HG03060 (cell line): Measurements from ENCODE around the gene FSTL4.

ENCODE experiments used
- ATAC-seq: cut with Tn5 transposase; IDR thresholded peaks from one replicate; pipeline ENCODE4 v1.9.1; 2021; ENCODE audit warnings: low read depth, moderate number of reproducible peaks; ENCODE audit not compliant: unreplicated experiment

Gene FSTL4

DNA sequence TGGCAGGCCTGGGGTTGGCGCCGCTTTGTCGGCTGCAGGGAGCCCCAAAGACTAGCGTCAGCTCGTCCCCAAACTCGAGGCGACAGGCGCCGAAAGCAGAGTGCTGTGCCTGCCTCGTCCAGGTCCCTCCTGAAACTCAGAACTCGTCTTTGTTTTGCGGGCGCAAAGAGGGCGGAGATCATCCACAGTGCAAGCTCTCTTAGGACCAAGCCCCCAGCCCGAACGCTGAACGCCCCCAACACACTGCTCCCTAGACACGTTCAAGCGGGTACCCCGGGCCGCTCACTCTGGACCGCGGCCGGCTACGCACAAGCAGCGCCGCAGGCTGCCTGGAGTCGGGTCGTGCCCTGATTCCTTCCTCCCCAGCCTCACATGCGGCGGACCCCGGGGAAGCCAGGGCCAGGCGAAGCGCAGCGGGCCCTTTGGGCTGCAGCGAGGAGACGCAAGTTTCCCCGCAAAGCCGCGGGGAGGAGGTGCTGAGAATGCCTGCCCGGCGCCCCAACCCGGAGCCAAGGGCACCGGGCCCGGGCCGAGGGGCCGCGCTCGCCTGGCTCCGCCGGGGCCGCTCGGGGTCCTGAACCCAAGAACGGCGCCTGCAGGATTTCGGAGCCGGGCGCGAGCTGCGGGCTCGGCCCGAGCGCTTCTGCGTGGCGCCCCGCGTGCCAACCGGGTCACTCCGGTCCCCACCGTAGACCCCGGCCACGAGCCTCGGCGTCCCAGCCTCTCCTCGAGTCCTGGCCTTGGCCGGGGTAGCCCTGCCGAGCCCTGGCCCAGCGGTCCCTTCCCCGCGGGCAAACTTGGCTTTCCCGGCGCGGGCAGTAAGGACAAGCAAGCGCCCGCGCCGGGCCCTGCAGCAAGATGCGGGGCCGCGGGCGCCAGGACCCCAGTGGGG, 738 bp downstream of the FSTL4 start:
- ATAC-seq, result no peak

DNA sequence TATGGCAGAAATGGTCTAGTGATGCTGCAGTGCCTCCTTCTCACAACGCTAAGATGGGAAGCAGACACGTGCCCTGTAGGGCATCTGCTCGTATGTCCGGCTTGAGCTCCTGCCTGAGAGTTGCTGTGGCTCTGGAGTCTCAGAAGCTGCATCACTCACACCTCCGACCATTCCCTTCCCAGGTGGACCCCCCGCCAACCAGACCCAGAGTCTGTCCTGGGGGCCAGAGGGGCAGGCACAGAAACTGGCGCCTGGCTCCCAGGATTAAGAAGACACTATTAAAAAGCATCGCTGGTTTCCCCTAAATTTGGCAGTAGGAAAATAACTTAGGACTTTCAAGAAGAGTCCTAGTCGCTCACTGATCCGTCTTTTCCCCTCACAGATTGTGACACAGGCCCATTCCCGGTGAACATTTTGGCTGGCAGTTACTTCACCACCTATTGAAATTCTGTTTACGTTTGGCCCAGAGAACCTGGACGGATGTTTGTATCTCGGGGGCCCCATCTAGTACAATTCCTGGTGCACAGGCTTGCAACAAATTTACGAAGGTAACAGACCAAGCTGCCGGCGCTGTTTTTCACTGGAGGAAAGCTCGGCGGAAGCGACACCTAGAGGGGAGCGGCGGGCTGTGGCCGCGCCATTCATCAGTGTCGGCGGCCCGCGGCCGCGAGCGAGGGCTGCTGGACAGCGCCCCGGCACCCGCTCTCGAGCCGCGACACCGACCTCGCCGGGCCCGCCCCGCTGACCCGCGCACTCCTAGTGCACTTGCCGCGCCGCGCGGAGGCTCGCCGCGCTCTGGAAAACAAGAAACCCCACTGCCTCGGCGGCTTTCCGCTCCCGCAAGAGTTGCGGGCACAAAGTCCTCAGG, 1.6 kb downstream of the FSTL4 start:
- no peak for ATAC-seq

- no peak for ATAC-seq
Observed at GRCh38 chr5:133607451-133607850, 4.9 kb downstream of the FSTL4 start.

DNA sequence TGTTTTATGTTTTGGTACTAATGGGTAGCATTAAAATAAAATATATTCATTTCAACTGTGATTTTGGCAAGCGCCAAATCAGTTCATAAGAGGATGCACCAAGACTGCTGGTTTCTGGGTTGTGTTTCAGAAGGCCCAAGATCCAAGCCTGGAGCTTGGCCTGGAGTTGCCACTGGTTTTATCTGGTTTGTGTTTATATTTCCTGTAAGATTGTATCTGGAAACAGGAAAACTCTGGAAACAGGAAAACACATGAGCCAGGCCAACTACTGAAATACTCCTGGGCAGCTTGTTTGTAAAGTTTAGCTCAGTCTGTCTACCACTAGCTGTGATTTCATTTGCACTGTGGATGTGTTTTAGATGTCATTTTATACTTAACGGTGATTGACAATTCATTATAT, 5.5 kb downstream of the FSTL4 start:
- no peak for ATAC-seq

DNA sequence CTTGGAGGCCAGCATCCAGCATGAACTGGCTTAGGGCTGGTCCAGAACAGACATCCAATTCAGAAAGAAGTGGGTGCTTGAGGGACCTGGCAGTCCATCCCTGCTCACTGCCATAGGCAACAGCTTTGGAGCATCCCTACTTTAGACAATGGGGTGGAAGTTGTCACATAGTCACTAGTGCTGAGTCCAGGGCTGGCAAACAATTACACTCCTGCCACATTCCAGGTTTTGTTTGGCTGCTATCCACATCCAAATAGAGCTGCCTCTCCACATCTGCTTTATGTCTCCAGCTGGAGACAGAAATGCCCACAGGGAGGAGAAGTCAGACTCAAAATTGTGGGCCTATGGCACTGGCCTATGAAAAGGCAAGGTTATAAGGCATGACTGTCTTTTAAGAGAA, 7.0 kb downstream of the FSTL4 start:
- no peak for ATAC-seq

DNA sequence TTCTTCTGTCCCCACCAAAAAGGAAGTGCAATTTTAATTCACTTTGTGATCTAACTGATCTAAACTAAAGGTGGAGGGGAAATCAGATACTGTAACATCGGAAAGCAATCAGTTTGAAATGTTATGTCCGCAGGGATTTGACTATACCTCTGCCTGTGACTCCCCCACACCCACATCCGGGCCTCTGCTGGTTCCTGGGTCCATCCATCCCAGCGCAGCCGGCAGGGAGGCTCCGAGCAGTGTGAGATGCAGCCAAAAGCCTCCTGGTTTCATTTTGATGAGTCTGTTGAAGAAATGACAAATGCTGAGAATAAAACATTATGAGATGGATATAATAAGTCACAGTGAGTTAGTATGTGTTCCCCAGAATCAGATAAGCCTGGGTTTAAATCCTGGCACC, 8.6 kb downstream of the FSTL4 start:
- ATAC-seq, result no peak

- ATAC-seq, result no peak
Observed at GRCh38 chr5:133602835-133603380, 9.4 kb downstream of the FSTL4 start.

DNA sequence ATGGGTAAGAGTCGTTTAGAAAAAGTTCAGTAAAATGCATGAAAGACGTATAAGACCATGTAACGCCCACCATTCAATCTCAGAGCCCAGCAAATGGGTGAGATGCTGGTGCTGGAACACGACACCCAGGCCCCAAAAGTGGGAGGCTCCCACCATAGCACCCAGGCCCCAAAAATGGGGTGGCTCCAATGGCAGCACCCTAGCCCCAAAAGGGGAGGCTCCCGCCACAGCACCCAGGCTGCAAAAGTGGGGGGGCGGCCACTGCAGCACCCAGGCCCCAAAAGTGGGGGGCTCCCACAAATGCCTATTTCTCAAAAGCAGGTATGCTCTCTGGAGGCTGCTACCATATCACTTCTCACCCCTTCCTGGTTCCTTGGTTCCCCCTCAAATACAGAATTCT, 12.7 kb downstream of the FSTL4 start:
- no peak for ATAC-seq

DNA sequence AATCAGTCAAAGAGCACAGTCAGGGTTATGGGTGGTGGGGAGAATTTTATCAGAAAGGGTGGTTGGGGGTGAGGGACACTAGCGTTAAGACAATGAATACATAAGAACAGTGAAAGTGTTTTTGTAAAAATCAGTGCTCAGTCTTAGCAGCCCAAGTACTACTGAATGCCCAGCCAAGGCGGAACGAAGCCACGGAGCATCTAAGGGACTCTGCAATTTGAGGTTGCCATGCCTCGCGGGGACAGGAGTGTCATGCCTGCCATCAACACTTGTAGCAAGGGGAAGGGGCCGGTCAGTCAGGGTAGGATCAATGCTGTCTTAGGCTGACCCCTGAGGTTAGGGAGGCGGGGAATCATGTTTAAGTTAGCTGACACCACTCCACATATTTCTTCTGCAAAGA, 13.3 kb downstream of the FSTL4 start:
- no peak for ATAC-seq

DNA sequence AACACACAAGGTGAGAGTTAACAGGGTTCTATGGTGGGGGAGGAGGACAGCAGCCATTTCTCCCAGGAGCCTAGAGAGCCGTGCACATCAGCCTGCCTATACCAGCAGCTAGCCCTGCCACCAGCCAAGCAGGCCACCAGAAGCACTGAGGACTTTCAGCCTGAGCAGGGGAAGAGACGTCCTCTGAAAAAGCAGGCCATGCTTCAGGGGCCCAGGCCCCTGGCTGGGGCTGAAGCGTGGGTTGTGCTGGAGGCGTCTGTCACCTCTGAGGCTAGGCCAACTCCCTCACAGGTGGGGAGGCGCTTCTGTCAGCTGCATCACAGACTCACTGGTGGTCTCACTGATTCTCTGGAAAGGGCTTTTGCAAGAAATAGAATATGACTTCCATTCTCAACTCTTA, 16.3 kb downstream of the FSTL4 start:
- ATAC-seq, result no peak

DNA sequence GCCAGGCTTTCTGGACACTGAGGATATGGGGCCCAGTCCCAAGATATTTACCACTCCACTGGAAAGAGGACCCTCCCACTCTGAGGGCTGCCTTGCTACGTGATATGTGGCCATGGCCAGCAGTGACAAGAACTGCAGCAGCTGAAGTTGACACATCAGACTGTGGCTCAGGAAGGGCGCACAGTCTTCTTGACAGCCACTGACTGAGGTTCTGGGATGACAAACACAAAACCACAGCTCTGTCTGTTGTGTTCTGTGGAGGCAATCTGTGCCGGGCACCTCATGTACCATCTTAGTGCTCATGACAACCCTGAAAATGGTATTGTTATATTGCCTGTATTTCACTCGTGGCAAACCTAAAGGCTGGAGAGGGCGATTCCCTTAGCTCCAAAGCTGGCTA, 16.9 kb downstream of the FSTL4 start:
- no peak for ATAC-seq

- no peak for ATAC-seq
Observed at GRCh38 chr5:133589286-133589685, 23.1 kb downstream of the FSTL4 start.

DNA sequence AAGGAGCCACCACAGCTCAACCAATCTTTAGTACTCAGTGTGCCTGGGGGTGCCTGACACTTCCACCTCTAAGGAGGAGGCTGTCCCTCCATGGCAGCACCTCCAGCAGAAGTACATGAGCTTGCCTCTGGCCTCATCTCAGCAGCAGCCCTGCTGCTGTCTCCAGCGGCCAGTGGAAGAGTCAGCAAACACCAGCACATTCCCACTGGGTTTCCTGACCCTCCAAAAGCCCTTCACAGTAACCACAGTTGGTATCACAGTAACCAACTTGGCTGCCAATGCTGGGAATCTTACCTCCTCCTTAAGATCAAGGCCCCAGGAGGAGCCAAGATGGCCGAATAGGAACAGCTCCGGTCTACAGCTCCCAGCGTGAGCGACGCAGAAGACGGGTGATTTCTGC, 29.4 kb downstream of the FSTL4 start:
- ATAC-seq, result no peak

- no peak for ATAC-seq
Observed at GRCh38 chr5:133581918-133582317, 30.4 kb downstream of the FSTL4 start.

- no peak for ATAC-seq
Observed at GRCh38 chr5:133581348-133581747, 31.0 kb downstream of the FSTL4 start.

DNA sequence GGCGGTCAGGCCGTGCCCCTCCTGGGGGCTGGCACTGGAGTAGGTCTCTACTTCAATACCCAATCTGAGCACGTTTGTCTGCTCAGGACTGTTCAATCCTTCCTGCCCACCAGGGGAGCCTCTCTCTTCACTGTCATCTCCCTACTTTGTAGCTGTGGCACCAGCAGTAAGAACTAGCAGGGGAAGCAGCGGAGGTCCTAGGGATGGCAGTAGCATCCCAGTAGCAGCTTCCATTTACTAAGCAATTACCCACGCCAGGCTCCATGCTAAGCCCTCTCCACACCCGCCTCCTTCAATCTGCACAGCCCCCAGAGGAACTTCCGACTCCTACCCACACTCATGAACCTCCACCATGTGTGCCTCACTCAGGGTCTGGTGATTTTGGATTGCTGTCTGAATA, 31.7 kb downstream of the FSTL4 start:
- ATAC-seq, result no peak

- ATAC-seq, result no peak
Observed at GRCh38 chr5:133579766-133580165, 32.6 kb downstream of the FSTL4 start.

GRCh38 chr5:133569347-133569746, 43.0 kb downstream of the FSTL4 start:
- ATAC-seq, result no peak

- ATAC-seq, result no peak
Observed at GRCh38 chr5:133565993-133566392, 46.3 kb downstream of the FSTL4 start.

DNA sequence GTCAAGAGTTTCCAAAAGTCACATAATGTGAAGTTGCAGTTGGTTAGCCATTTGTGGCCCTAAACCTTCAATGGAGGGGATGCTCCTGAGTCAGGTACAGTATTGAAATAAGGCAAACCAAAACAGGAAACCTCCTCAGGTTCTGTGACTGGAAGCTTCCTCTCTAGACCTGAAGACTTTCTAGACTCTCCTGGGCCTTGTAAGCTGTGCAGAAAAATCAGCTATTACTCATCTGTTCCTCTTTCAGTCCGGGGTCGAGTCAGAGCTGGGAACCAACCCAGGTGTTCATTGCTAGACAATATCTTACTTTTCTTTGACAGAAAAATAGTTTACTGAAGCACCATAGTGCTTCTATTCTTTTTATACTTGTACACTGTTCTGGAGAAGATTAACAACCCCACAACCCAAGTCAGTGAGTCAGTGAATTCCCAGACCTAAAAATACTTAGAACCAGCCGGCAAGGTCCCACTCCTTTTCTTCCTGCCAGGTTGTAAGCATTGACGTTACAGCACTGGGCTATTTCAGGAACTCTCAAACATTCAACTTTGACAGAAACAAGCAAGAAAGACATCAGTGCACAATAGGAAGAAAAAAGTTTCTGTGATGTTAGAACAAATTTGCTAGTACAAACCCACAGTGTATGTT, 47.3 kb downstream of the FSTL4 start:
- no peak for ATAC-seq

DNA sequence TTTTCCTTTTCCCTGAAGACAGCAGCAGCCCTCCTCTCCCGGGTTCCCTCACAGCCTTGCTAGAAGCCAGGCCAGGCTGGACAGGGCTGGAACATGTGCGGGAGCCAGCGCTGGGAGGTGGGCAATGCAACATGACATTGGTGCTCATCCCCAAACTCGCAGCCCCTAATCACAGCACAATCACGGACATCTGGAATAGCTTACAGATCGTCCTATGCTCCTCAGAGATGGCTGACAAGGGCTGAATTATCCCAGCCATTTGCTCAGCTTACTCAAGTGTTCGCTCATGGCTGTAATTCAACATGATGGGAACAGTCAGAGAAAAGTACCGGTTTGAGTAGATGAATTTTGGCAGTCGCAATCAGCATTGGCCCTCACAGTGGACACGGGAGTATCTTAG, 49.8 kb downstream of the FSTL4 start:
- no peak for ATAC-seq
